ENCODE measurements around the gene MNDA. TPM values are rescaled to one million over a fixed set of nuclear protein-coding genes. Genes with fewer than 3 reads are reported as not detected.

Gene MNDA
- not detected in 2 replicates for total RNA-seq (2014; rRNA removed; shearing (Covaris generic))

GRCh38 chr1:158830904-158831507 is at the start of gene MNDA:
Gene MNDA (plus strand): TSS chr1:158831351. CDS start chr1:158842154, 10,803 bp downstream.
- no peak for DNase-seq (ENCODE audit: low read depth)

GRCh38 chr1:158793604-158794003 is 37.5 kb upstream of the MNDA start:
- no peak for DNase-seq (ENCODE audit: low read depth)

GRCh38 chr1:158794247-158794646 is 36.9 kb upstream of the MNDA start:
- no peak for DNase-seq (ENCODE audit: low read depth)

GRCh38 chr1:158798531-158798930 is 32.6 kb upstream of the MNDA start:
- no peak for DNase-seq (ENCODE audit: low read depth)

- no peak for DNase-seq (ENCODE audit: low read depth)
These were observed 31.5 kb upstream of the MNDA start for GRCh38 chr1:158799689-158800088.

GRCh38 chr1:158800526-158800925 is 30.6 kb upstream of the MNDA start:
- no peak for DNase-seq (ENCODE audit: low read depth)

GRCh38 chr1:158801396-158801795 is 29.8 kb upstream of the MNDA start:
- DNase-seq (ENCODE audit: low read depth) = no peak

- DNase-seq (ENCODE audit: low read depth) = no peak
These were observed 27.5 kb upstream of the MNDA start for GRCh38 chr1:158803678-158804077.

- no peak for DNase-seq (ENCODE audit: low read depth)
These were observed 24.1 kb upstream of the MNDA start for GRCh38 chr1:158806916-158807536.

- no peak for DNase-seq (ENCODE audit: low read depth)
These were observed 21.9 kb upstream of the MNDA start for GRCh38 chr1:158809256-158809655.

- DNase-seq (ENCODE audit: low read depth) = no peak
These were observed 21.3 kb upstream of the MNDA start for GRCh38 chr1:158809862-158810261.

GRCh38 chr1:158810311-158810710 is 20.8 kb upstream of the MNDA start:
- DNase-seq (ENCODE audit: low read depth) = no peak

GRCh38 chr1:158812336-158812735 is 18.8 kb upstream of the MNDA start:
- no peak for DNase-seq (ENCODE audit: low read depth)

- no peak for DNase-seq (ENCODE audit: low read depth)
These were observed 18.0 kb upstream of the MNDA start for GRCh38 chr1:158813164-158813563.

- no peak for DNase-seq (ENCODE audit: low read depth)
These were observed 16.2 kb upstream of the MNDA start for GRCh38 chr1:158814970-158815369.

GRCh38 chr1:158818560-158818959 is 12.6 kb upstream of the MNDA start:
- no peak for DNase-seq (ENCODE audit: low read depth)

GRCh38 chr1:158818975-158819431 is 12.1 kb upstream of the MNDA start:
- DNase-seq (ENCODE audit: low read depth) = no peak

- peak; percentile 1 for DNase-seq (ENCODE audit: low read depth)
These were observed 11.4 kb upstream of the MNDA start for GRCh38 chr1:158819461-158820443.

GRCh38 chr1:158821723-158822122 is 9.4 kb upstream of the MNDA start:
- no peak for DNase-seq (ENCODE audit: low read depth)

GRCh38 chr1:158830074-158830677 is 975 bp upstream of the MNDA start:
- no peak for DNase-seq (ENCODE audit: low read depth)

- no peak for DNase-seq (ENCODE audit: low read depth)
These were observed 2.1 kb downstream of the MNDA start for GRCh38 chr1:158833264-158833663.

GRCh38 chr1:158836038-158836437 is 4.9 kb downstream of the MNDA start:
- no peak for DNase-seq (ENCODE audit: low read depth)
